Smooth muscle cell (in vitro differentiated cells): ENCODE measurements around the gene CCT2. TPM values are rescaled to one million over a fixed set of nuclear protein-coding genes. Genes with fewer than 3 reads are reported as not detected.

Experiments
- DNase-seq: peaks from one replicate; lab custom pipeline; 2025; ENCODE audit not compliant: unreplicated experiment; lab: John Stamatoyannopoulos, UW
- H2AFZ ChIP-seq: fragments of 200-600 bp; sonication (generic); 2 replicates; pipeline ENCODE4 v1.6.0; 2016; ENCODE audit warnings: antibody characterized with exemption, low read depth, mild to moderate bottlenecking
- H3F3A ChIP-seq: fragments of 200-600 bp; sonication (generic); 2 replicates; pipeline ENCODE4 v1.6.0; 2017; ENCODE audit warnings: antibody characterized with exemption, low read depth
- H3K27ac ChIP-seq: fragments of 200-600 bp; sonication (generic); 2 replicates; pipeline ENCODE4 v1.5.1; 2016; ENCODE audit warnings: low read depth, mild to moderate bottlenecking
- H3K27me3 ChIP-seq: fragments of 200-600 bp; sonication (generic); 2 replicates; pipeline ENCODE4 v1.6.1; 2016; ENCODE audit warnings: low read depth, mild to moderate bottlenecking
- H3K36me3 ChIP-seq: fragments of 200-600 bp; sonication (generic); 2 replicates; pipeline ENCODE4 v1.5.1; 2016; ENCODE audit warnings: low read depth
- H3K4me1 ChIP-seq: fragments of 200-600 bp; sonication (generic); 2 replicates; pipeline ENCODE4 v1.5.1; 2016; ENCODE audit warnings: low read depth
- H3K4me2 ChIP-seq: fragments of 200-600 bp; sonication (generic); 2 replicates; pipeline ENCODE4 v1.6.0; 2016; ENCODE audit warnings: mild to moderate bottlenecking
- H3K4me3 ChIP-seq: fragments of 200-600 bp; sonication (generic); 2 replicates; pipeline ENCODE4 v1.5.1; 2016; ENCODE audit warnings: mild to moderate bottlenecking
- H3K79me2 ChIP-seq: fragments of 200-600 bp; sonication (generic); 2 replicates; pipeline ENCODE4 v1.6.0; 2016; ENCODE audit warnings: low read depth, mild to moderate bottlenecking
- H3K9ac ChIP-seq: fragments of 200-600 bp; sonication (generic); 2 replicates; pipeline ENCODE4 v1.6.0; 2016; ENCODE audit warnings: low read depth
- H3K9me3 ChIP-seq: fragments of 200-600 bp; sonication (generic); replicated peaks from 2 replicates; pipeline ENCODE4 v1.5.1; 2016; ENCODE audit warnings: low read depth
- H4K20me1 ChIP-seq: fragments of 200-600 bp; sonication (generic); 2 replicates; pipeline ENCODE4 v1.6.0; 2016; ENCODE audit warnings: low read depth
- WGBS: methylation state at CpG from one replicate; pipeline ENCODE4 v1.1.7; 2016; ENCODE audit warnings: low lambda C conversion rate; 5-methylcytosine and 5-hydroxymethylcytosine counted together
- polyA plus RNA-seq: library from polyadenylated mRNA; unstranded; fragments of >200 nt; fragmentation: Nextera tagmentation; extraction: Ambion mirVana; gene quantifications from 2 replicates; pipeline ENCODE4 v1.2.1, GENCODE V29; 2016
- total RNA-seq: library from RNA; depleted of rRNA; stranded (reverse); fragments of >200 nt; gene quantifications from 2 replicates; pipeline ENCODE4 v1.2.3, GENCODE V29; 2014
- TF ChIP-seq, protein P1 (sequence below): fragments of 200-600 bp; sonication (generic); IDR thresholded peaks from 2 replicates; pipeline ENCODE4 v1.5.1; 2017; ENCODE audit warnings: borderline replicate concordance, mild to moderate bottlenecking, antibody characterized with exemption; ENCODE audit not compliant: insufficient read depth, poor library complexity, severe bottlenecking

The CCT2 gene
- total and polyA plus RNA-seq, 2 experiments from 2014 or later: 151 to 236 TPM

DNA sequence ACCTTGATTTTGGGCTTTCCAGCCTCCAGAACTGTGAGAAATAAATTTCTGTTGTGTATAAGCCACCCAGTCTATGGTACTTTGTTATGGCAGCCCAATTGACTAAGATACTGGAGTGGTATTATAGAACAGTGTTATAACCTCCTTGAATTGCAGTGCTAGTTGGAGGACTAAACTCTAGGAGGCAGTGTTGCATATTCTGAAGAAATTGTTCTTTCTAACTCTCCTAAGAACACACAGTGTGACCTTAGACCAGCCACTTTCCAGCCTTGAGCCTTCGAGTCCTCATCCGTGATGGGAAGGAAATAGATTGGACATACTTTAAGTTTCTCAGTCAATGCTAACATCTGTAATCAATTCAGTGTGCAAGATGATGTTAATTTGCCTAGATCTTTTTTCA lies 47.8 kb downstream of the CCT2 start:
- Histone ChIP-seq H3K4me2 (no peak overlapping the region), H3K36me3 (no peaks in the 10 kb centered on the region), H3K9me3 (no peaks in the 10 kb centered on the region), H3K27ac (no peak overlapping the region), H4K20me1 (no peaks in the 10 kb centered on the region), H3K4me3 (no peak overlapping the region), H3K27me3 (no peaks in the 10 kb centered on the region), H3K79me2 (no peaks in the 10 kb centered on the region), H2AFZ (no peak overlapping the region), H3K9ac (no peak overlapping the region), H3F3A (no peaks in the 10 kb centered on the region), H3K4me1 (no peaks in the 10 kb centered on the region)
- TF ChIP-seq, protein P1, sequence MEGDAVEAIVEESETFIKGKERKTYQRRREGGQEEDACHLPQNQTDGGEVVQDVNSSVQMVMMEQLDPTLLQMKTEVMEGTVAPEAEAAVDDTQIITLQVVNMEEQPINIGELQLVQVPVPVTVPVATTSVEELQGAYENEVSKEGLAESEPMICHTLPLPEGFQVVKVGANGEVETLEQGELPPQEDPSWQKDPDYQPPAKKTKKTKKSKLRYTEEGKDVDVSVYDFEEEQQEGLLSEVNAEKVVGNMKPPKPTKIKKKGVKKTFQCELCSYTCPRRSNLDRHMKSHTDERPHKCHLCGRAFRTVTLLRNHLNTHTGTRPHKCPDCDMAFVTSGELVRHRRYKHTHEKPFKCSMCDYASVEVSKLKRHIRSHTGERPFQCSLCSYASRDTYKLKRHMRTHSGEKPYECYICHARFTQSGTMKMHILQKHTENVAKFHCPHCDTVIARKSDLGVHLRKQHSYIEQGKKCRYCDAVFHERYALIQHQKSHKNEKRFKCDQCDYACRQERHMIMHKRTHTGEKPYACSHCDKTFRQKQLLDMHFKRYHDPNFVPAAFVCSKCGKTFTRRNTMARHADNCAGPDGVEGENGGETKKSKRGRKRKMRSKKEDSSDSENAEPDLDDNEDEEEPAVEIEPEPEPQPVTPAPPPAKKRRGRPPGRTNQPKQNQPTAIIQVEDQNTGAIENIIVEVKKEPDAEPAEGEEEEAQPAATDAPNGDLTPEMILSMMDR: peak; percentile 21
- 93% methylated on average over 2 of the region's 2 CpGs for WGBS
- DNase-seq: no peak

DNA sequence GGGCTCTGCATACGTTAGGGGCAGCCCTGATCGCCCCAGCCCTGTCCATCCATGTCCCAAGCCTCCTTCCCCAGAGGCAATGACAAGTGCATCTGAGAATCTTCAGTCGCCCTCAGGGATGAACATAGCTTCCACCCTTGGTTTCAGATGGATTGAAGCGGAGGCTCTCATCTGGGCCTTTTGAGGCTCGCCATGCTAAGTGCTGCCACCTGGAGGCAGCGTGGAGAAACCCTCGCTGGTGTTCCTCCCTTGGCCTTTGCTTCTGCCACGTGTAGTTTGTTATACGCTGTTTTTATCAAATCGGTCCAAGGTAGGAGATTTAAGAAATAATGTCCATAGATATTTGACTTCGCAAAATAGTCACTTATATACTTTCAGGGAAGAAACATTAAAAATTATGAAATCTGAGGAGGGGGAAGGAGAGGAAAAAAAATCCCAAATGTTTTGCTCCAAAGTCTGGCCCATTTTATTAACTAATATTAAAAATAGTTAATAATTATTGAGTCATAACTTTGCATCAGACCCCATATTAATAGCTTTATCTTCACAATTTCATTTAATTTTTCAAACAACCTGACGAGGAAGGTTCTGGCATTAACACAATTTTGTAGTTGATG lies 54.2 kb downstream of the CCT2 start:
- Histone ChIP-seq H4K20me1 (no peaks in the 10 kb centered on the region), H3K4me3 (no peak overlapping the region), H3F3A (no peaks in the 10 kb centered on the region), H3K27me3 (no peaks in the 10 kb centered on the region), H3K36me3 (no peaks in the 10 kb centered on the region), H3K4me1 (no peaks in the 10 kb centered on the region), H3K9ac (no peak overlapping the region), H2AFZ (peak overlapping the region; percentile 89), H3K27ac (no peak overlapping the region), H3K79me2 (no peaks in the 10 kb centered on the region), H3K9me3 (no peaks in the 10 kb centered on the region), H3K4me2 (no peak overlapping the region)
- TF ChIP-seq, protein P1: peak; percentile 89
- 23% methylated on average over 12 of the region's 12 CpGs for WGBS
- no peak for DNase-seq

DNA sequence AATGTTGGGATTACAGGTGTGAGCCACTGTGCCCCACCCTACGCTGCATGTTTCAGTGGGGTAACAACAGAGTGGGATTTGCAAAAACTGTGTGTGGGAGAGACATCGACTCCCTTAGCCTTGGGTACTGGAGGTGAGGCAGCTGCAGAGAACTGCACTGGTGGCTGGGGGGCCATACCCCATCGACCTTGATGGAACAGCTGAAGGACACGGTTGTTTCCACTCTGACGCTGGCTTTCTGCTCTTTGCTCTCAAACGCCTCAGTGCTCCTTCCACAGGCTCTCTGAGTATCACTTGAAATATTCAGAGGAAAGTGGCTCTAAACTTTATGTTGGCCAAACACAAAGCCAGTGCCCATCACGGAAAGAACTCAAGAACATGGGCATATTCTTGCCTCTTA lies 56.3 kb downstream of the CCT2 start:
- no peaks in the 10 kb centered on the region for H3K9me3 ChIP-seq
- H3K36me3 ChIP-seq: no peaks in the 10 kb centered on the region
- H2AFZ ChIP-seq: no peak overlapping the region
- no peak overlapping the region for H3K4me2 ChIP-seq
- H3K79me2 ChIP-seq: no peaks in the 10 kb centered on the region
- TF ChIP-seq, protein P1: no peak
- H3K27me3 ChIP-seq: no peaks in the 10 kb centered on the region
- no peaks in the 10 kb centered on the region for H3K4me1 ChIP-seq
- whole genome bisulfite sequencing: 91% methylated on average over 7 of the region's 7 CpGs
- no peak for DNase-seq
- no peak overlapping the region for H3K9ac ChIP-seq
- H3K4me3 ChIP-seq: no peak overlapping the region
- H4K20me1 ChIP-seq: no peaks in the 10 kb centered on the region
- no peak overlapping the region for H3K27ac ChIP-seq
- no peaks in the 10 kb centered on the region for H3F3A ChIP-seq

DNA sequence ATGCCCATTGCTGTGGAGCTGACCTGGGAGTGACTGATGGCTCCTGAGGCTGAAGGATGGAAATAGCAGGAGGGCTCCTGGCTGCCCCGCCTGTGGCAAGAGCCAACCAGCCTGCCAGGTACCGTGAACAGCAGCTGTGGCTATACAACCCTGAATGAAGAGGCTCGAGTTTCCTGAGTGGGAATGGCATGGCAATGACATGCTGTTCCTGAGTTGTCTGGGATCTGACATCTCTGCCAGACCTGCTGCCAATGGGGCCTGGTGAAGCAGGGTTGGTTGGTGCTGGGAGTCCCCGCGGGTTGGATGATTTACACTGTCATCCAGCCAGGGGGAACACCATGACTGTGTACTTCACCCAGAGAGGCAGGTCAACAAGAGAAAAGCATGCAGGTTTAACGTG lies 57.3 kb downstream of the CCT2 start:
- no peak for DNase-seq
- 94% methylated on average over 6 of the region's 6 CpGs for WGBS
- no peaks in the 10 kb centered on the region for H3F3A ChIP-seq
- no peak overlapping the region for H3K9ac ChIP-seq
- H3K27me3 ChIP-seq: no peaks in the 10 kb centered on the region
- no peaks in the 10 kb centered on the region for H3K36me3 ChIP-seq
- H3K27ac ChIP-seq: no peak overlapping the region
- no peaks in the 10 kb centered on the region for H3K79me2 ChIP-seq
- H3K4me2 ChIP-seq: no peak overlapping the region
- no peaks in the 10 kb centered on the region for H3K9me3 ChIP-seq
- no peak overlapping the region for H2AFZ ChIP-seq
- H3K4me1 ChIP-seq: no peaks in the 10 kb centered on the region
- no peaks in the 10 kb centered on the region for H4K20me1 ChIP-seq
- TF ChIP-seq, protein P1: no peak
- H3K4me3 ChIP-seq: no peak overlapping the region
